Measurements from ENCODE around the gene IRX1.

The IRX1 gene

DNA sequence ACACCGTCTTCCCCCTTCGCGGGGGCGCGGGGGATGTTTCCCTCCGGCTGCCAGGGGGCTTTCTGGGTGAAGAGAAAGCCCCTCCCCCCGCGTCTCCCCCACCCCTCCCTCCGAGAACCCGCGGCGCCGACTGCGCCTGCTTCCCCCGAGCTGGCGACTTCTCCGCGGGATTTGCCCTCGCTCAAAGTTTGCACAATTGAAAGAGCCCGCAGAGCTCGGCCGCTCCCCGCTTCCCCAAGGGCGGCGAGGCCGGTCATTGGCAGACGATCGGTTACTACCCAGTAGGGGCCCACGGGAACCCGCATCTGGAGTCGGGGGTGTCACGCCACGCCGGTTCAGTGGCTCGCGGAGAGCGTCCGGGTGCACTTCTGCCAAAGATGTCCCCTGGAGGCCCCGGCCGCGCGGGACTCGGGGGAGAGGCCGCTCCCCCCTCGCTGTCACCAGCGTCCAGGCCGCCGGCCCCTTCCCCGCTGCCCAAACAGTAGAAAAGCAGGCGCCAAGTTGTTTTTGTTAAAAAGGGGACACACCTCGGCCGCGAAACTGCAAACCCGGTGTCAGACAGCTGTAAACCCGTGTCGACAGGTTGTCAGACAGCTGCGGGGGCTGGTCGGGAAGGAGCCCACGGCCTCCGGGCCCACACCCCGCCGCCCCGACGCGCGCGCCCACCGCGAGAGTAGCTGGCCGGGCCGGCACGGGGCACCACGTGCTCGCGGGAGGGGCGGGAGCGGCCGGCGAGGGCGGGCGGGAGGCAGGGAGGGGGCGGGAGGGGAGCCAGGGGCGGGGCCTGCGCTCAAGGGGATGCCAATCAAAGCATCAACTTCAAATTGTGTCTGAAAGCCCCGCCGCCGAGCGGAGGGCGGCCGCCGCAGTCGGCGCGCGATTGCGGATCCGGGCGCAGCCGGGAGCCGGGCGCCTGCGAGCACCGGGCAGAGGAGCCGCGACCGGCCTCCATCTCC is at the start of gene IRX1:
Gene IRX1, plus strand, starts transcription at position 827 of the 956 bp plus-strand sequence. CDS start 274 bp downstream, outside the sequence.
- no peak for DNase-seq

DNA sequence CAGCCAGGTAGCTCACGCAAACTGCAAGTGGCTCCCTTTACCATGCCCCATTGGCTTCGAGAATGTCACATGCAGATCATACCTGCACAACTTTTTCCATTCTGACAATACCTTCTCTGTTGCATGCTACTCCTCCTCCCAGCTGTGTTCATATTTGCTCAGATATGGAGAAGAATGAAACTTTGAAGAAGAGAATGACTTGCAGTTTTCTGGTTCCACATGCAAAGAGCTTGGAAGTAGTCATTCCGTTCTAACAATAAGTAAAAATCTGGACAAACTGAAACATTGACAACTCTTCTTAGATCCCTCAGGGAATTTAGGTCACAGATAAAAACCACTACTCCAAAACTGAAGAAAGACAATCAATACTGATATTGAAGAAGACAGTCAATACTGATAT is 49.6 kb upstream of the IRX1 start:
- no peak for DNase-seq

DNA sequence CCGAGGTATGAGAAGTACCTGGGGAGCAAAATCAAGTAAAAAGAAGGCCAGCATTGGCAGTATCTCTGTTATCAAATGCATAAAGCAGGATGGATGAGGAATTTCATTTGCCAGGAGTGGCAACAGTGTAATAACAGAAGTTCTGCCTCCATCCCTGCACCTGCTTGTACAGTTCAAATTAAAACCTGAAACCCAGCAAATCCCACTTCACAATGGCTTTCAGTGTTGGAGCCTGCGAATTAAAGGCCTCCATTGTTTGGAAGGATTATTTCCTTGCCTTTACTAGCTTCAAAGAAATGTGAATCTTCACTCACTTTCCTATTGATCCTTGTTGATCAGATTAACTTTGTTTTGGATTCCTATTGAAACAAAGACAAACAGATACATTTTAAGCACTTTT is 31.5 kb upstream of the IRX1 start:
- no peak for DNase-seq

DNA sequence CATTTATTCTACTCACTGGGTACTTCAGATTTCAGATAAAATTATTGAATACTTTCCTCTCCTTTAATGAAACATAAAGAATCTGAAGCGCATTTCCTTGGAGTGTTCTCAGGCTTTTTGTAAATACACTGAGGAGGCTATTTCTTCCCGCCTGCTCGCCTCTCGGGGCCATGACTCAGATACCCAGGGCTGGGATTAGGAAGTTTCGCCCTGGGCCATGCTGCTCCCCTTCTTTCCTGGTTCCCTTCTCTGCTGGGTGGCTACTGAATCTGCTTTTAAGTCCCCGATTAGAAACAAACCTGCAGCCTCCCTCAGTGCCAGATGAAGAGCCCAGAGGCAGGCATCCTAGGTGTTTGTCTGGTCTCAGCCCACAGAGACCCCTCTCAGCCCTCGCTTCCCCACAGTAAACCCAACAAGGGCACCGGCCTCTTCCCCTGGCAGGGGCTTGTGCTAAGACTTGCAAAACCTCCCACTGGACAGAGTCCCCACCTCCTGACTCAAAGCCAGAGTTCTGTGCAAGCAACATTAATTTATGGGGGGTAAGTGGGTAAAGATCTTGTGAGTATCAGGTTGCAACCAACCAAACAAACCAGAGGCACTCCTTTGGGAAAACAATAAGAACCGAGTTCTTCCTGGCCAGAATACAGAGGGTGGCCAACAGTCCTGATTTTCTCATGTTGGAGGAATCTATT is 30.7 kb upstream of the IRX1 start:
- DNase-seq: no peak

DNA sequence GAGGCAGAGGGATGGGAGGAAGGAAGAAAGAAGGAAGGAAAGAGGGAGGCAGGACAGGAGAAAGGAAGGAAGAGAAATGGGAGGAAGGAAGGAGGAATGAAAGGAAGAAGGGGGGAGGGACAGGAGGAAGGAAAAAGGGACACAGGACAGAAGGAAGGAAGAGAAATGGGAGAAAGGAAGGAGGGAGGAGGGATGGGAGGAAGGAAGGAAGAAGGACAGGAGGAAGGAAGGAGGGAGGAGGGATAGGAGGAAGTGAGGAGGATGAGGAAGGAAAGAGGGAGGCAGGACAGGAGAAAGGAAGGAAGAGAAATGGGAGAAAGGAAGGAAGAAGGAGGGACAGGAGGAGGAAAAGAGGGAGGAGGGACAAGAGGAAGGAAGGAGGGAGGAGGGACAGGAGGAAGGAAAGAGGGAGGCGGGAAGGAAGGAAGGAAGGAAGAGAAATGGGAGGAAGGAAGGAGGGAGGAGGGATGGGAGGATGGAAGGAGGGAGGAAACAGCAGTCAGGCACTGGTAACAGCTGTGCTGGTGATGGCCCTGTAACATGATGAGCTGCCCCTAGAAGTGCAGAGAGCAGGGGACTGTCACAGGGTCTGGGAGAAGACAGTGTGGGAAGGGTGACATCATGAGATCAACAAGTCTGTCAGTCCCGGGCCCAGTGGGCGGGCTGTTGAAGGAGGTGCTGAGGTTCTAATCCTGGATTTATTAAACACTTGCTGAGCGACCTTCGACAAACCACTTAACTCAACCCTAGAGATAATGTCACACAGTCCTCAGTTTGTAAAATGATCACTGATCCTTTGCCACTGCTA is 10.7 kb upstream of the IRX1 start:
- no peak for DNase-seq

DNA sequence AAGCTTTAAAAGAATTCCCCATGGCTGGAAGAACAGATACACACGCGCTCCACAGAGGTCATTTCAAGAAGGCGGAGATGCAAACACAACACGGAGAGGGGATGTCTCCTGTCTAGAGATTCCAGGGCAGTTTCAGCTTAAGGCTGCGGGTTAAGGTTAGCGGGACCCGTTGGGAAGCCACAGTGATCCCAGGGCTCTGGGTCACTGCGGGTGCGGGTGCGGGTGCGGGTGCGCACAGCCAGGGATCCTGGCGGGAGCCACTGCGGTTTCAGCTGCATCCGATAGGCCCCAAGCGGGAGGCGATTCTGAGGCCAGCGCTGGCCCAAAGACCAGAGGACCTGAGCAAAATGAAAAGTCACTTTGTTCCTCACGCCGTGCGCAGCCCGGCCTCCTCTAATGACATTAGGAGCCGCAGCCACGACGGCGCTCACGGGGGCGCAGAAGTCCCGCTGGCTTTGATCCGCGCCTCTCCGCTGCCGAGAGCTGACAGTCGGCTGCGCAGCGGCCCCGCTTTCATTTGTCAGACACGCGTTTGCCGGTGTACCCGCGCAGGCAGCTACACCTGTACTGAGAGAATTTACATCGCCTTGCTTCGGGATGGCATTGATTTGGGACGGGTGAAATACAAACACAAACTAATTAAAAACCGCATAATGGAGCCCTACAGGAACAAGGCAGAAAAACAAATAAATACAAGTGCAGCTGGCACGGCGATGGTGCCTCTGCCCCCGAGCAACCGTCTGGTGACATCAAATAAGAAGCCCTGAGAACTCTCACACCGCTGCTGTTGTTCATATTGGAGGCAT is 5.3 kb upstream of the IRX1 start:
- no peak for DNase-seq

DNA sequence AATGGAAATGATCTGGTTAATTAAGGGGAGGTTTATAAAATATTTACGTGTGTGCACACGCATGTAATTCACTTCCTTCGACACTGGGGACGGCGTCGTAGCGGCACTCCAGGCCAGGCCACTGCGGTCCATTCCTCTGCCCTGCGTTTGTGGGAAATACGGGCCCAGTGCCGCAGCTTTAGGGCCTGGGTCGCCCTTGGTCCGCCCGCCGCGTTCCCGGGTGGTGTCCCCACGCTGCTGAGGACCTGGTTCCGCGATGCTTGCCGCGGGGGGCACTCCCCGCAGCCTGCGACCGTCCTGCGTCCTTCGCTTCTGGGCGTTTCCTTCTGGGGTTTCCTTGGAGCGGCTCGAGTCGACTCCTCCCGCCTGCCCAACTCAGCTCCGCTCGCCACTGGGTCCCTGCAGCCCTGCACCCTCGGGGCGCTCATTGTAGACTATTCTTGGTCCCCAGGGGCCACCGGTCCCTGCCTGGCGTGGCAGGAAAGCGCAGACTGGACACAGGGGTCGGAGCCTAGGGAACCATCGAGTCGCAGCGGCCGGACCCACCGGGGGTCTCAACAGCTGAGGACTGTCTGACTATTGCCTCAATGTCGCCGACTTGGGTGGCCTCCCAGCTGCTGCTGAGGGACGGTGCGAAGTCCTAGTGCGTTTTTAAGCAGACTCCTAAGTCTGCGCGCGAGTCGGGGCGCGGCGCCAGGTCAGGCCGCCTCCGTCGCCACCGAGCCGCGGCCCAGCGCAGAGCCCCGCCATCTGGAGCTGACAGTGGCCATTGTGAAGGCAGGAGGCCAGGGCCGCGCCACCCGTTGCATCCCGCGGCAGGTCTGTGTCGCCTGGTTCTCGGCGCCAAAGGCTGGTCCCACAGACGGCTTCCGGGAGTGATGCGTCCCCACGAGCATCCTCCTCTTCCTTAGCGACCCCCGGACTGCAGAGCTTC is 4.4 kb upstream of the IRX1 start:
- no peak for DNase-seq

DNA sequence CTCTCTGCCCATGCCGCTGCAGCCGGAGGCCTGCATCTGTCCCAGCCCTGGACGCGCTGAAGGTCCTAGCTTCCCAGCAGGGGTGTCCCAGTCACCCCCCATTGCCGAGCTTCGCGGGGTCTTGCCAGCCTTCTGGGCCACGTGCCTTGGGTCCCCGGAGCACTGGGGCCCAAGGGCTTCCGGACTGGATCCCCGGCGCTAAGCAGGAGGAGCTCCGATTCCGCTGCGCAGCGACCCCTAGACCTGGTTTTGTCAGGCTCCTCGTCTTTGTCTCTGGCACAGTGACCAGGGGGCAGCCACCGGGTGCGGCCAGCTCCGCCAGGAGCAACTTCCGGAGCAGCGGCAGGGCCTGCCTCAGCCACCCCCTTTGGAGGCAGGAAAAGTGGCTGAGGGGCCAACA is 3.3 kb upstream of the IRX1 start:
- no peak for DNase-seq

DNA sequence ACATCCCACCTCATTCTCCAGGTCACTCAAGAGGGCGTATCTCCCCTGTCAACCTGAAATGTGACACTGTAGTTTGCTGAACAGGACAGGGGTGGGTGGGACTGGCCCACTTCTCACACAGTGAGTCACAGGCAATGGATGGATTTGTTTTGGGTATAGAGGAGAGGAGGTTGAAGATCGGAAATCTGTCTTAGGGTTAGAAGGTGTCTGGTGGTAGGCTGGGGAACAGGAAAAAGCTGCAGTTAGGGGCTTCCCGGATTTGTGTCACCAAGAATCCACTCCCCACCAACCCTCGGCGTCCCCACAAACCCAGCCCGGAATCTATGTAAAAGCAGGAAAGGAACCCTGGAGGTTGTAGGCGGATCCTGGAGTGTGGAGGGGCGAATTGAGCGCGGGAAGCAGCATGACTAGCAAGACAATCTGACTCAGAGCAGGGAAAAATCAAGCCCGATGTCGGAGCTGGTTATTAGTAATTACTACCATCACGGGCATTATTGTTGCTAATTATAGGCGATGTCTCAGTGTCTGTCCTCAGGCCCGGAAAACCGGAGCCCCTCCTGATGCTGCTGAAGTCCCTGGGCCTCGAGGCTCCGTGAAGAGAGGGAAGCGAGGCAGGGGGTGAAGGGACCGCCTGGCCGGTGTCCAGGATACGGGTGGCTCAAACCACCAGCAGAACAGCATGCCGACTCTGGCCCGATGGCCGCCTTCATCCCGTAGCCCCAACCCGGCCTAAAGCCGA is 1.7 kb upstream of the IRX1 start:
- no peak for DNase-seq

DNA sequence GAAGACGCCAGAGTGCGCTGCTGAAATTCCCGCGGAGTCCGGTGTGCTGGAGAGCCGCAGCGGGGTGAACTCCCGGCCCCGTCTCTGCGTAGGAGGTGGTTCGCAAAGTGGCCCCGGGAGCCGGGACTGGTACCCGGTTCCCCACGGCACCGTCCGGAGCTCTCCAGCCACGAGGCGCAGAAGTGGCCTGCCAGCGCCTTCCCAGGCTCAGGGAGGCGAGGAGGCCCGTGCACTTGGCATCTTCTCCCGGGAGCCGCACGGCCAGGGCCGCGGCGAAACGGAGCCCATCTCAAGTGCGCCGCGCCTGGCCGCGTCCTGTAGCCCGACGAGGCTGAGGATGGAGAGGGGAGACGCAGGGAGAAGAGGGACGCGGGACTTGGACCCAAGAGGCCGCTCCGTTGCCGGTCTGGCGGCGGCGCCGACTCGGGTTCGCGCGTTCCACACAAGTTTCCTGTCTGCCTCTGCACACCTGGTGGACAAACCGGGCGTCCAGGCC is 1.1 kb upstream of the IRX1 start:
- no peak for DNase-seq

DNA sequence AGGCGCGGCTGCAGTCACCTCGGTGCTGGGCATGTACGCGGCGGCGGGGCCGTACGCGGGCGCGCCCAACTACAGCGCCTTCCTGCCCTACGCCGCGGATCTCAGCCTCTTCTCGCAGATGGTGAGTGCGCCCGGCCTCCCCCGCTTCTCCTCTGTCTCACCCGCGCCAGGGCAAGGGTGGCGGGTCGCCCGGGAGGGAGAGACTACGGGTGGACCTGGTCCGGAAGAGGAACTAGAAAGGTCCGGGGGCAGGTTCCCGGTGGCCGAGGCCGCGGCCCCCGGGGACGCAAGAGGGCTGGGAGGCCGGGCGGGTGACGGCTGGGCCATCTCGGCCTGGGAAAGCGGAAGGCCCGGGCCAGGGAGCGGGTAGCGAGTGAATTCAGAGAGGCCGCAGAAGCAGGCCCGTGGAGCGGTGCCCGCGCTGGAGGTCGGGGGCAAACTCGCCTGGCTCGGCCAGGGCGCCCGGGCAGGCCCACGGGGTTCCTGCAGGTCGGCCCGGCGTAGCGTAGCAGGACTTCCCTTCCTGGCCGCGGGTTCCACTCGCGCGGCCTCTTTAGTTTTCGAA is 711 bp downstream of the IRX1 start:
- no peak for DNase-seq

DNA sequence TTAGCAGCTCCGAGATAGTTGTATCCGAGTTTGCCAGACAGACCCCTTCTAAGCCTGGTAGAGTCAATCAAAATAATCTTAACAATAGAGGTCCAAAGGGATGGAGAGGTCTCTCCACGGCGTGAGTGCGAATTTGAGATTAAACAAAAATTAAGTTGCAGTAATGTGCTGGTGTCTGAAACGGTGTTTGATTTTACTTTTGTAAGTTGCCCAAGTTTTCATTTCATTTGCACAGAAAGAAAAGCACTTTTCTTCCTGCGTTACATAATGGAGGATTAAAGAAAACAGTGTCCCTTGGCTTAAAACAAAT is 1.2 kb downstream of the IRX1 start:
- no peak for DNase-seq

DNA sequence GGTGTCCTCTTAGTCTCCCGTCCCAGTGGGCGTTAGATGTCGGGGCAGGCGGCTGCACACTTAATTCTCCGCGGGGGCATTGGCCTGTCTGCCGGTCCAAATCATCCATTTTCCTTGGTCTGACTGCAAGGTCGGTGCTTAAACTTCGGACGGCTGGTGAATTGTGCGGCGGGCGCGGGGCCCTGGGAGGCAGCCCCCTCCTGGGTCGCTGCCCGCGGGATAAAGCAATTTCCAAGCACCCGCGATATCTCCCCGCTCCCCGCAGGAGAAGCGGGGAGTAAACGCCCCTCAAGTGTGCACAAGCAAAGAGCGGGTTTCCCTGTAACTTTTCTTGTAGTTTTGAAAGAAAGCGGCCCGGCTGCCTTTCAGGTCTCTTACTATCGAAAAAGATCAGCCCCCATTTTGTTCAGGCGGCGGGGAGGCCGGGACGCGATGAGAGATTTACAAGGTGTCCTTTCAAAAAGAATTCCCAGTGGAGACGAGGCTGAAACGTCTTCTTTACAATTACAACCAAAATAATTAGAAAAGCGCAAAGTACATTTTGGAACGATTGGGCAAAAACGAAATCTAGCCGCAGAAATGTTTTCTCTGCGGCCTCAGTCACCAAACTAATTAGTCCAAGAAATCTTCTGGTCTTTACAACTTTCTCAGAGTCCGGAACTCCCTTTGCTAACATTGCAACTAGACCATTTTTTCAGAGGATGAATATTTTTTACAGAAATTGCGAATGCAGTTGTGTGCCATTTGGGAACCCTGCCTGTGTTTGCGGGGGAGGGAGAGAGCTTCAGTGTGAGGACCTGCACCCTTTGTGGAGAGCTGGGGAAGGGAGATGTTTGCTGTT is 1.8 kb downstream of the IRX1 start:
- no peak for DNase-seq

DNA sequence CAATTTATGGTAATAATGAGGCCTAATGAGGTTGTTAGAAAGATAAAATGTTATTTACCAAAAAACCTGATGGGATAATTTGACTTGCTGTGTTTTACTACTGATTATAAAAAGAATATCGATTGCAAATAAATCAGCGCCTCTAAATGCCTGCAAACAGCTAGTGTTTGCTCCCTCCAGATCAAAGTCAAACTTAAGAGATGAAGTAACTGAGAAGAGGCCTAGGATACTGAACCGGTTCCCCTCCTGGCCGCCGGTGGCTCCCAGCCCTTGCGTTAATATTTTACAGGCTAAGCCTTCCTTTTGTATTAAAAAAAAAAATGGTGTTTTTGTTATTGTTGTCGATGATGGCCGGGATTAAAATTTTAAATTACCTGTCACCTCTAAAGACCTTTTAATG is 2.6 kb downstream of the IRX1 start:
- no peak for DNase-seq

DNA sequence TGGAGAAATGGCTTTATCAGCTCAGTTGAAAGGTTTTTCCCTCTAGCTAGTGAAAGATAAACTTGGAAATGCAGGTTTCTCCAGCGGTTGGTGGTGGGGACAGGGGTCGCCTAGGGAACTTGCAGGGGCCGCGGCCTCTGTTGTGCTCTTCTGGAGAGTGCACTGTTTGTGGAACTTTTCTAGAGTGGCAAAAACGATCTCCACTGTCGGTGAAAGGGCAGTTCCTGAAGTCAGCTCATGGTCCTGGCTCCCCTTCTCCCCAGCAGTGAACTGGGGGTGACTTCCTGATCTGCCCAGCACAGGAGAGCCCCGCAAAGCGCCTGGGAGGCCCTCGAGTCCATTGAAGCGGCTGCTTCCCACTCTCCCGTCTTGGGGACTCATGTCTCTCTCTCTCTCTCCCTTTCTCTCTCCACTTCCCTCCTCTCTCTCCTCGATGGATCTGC is 3.2 kb downstream of the IRX1 start:
- DNase-seq: no peak

DNA sequence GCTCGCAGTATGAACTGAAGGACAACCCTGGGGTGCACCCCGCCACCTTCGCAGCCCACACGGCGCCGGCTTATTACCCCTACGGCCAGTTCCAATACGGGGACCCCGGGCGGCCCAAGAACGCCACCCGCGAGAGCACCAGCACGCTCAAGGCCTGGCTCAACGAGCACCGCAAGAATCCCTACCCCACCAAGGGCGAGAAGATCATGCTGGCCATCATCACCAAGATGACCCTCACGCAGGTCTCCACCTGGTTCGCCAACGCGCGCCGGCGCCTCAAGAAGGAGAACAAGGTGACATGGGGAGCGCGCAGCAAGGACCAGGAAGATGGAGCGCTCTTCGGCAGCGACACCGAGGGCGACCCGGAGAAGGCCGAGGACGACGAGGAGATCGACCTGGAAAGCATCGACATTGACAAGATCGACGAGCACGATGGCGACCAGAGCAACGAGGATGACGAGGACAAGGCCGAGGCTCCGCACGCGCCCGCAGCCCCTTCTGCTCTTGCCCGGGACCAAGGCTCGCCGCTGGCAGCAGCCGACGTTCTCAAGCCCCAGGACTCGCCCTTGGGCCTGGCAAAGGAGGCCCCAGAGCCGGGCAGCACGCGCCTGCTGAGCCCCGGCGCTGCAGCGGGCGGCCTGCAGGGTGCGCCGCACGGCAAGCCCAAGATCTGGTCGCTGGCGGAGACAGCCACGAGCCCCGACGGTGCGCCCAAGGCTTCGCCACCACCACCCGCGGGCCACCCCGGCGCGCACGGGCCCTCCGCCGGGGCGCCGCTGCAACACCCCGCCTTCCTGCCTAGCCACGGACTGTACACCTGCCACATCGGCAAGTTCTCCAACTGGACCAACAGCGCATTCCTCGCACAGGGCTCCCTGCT is 3.8 kb downstream of the IRX1 start:
- DNase-seq: no peak

DNA sequence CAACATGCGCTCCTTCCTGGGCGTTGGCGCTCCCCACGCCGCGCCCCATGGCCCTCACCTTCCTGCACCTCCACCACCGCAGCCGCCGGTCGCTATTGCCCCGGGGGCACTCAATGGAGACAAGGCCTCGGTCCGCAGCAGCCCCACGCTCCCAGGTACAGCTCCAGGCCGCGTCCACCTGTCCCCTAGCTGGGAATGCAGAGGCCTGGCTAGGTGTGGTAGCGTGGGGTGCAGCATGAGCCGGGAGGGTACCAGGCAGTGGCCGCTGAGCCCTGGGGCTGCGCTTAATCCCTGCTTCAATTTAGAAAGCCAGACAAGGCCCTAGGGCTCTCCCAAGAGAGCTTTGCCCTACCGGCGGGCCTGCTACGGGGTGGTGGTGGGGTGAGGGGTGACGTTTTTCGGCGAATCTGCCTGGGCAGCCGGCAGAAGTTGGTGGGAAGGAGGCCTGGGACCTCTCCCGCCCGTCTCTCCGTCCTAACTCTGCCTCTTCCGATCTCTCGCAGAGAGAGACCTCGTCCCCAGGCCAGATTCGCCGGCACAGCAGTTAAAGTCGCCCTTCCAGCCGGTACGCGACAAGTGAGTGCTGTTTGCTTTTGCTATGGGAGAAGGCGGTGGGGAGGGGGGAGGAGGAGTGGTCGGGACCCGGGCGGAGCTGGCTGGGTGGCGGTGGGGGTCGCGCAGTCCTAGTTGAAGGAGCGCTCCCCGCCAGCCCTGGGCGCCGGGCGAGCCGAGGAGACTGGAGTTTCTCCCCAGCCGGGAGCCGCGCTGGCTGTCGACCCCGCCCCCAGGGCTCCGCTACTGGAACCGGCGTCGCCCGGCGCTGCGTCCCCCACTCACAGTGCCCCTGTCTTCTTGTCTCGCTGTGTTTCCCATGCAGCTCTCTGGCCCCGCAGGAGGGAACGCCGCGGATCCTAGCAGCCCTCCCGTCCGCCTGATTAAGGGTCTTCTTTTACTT is 4.8 kb downstream of the IRX1 start:
- DNase-seq: no peak
